GM12864 (cell line): ENCODE results near the gene ARHGAP42.

ENCODE experiments used
- DNase-seq: peaks from one replicate; pipeline ENCODE4 v3.0.0-alpha.2; 2011; ENCODE audit warnings: low read depth
- H3K4me3 ChIP-seq: 2 replicates; pipeline ENCODE4 v1.5.1; 2011; ENCODE audit warnings: mild to moderate bottlenecking, low read depth, low read length, control low read depth
- CTCF ChIP-seq: IDR thresholded peaks from 2 replicates; pipeline ENCODE4 v1.5.1; 2011; ENCODE audit warnings: low read depth, mild to moderate bottlenecking, moderate library complexity, low read length, control low read depth, inconsistent platforms; ENCODE audit errors: missing control alignments

Gene ARHGAP42

GRCh38 chr11:100920593-100920992 is 233.5 kb downstream of the ARHGAP42 start:
- TF ChIP-seq CTCF, result no peak
- H3K4me3 ChIP-seq, result no peak overlapping the region
- DNase-seq, result no peak

GRCh38 chr11:100922121-100922520 is 235.0 kb downstream of the ARHGAP42 start:
- TF ChIP-seq CTCF, result no peak
- no peak for DNase-seq
- no peak overlapping the region for H3K4me3 ChIP-seq

- TF ChIP-seq CTCF, result no peak
- H3K4me3 ChIP-seq, result no peak overlapping the region
- no peak for DNase-seq
These were observed 236.5 kb downstream of the ARHGAP42 start for GRCh38 chr11:100923555-100923954.

- peak; percentile 36 for DNase-seq
- TF ChIP-seq CTCF, result no peak
These were observed 238.8 kb downstream of the ARHGAP42 start for GRCh38 chr11:100925935-100926334.

GRCh38 chr11:100927579-100927978 is 240.5 kb downstream of the ARHGAP42 start:
- H3K4me3 ChIP-seq, result no peak overlapping the region
- DNase-seq, result no peak
- no peak for TF ChIP-seq CTCF

More at GRCh38 chr11:100925935-100926334, 238.8 kb downstream of the ARHGAP42 start:
- H3K4me3 ChIP-seq, result no peak overlapping the region

GRCh38 chr11:100928426-100928825 is 241.3 kb downstream of the ARHGAP42 start:
- no peak overlapping the region for H3K4me3 ChIP-seq
- DNase-seq, result no peak
- no peak for TF ChIP-seq CTCF

- DNase-seq, result no peak
- no peak for TF ChIP-seq CTCF
These were observed 242.3 kb downstream of the ARHGAP42 start for GRCh38 chr11:100929377-100929776.

More at GRCh38 chr11:100929377-100929776, 242.3 kb downstream of the ARHGAP42 start:
- H3K4me3 ChIP-seq, result no peak overlapping the region
